ENCODE measurements around the gene ARHGAP29. TPM values are rescaled to one million over a fixed set of nuclear protein-coding genes. Genes with fewer than 3 reads are reported as not detected.

ARHGAP29 gene
- total and polyA plus RNA-seq, 12 donors = 5.3 to 16.7 (median 10.4) TPM

GRCh38 chr1:94236013-94236491 is 1.3 kb downstream of the ARHGAP29 start:
- Histone ChIP-seq H3K9me3 (replicated peaks in 1 of 3) (no peaks in the 10 kb centered on the region), H3K27me3 (peaks cover 22% of the 10 kb centered on the region), H3K27ac (peak overlapping the region in 3 of 5 donors; percentile 31 to 74 (median 69)), H3K36me3 (replicated peaks in 1 of 2) (no peaks in the 10 kb centered on the region), H3K4me3 (peak overlapping the region in 1 of 4 donors; percentile 68), H3K4me1 (replicated peaks in 1 of 2) (peaks cover 0 to 6% of the 10 kb centered on the region in 2 donors)
- intact Hi-C loops (cut with DNase I) = no loop called here
- DNase-seq = no peak
- TF ChIP-seq POLR2A (IDR thresholded peaks at IDR 0.05) (no peak), CTCF (IDR thresholded peaks at IDR 0.05) (no peak)
- WGBS, 4 donors = 10 to 19% (median 11%) methylated on average over 6 of the region's 6 CpGs

GRCh38 chr1:94235189-94236012 is 2.0 kb downstream of the ARHGAP29 start:
- peaks cover 22% of the 10 kb centered on the region for H3K27me3 ChIP-seq
- H3K4me1 ChIP-seq (replicated peaks in 1 of 2) = peaks cover 0 to 6% of the 10 kb centered on the region in 2 donors
- peak overlapping the region in 2 of 5 donors; percentile 31 to 74 for H3K27ac ChIP-seq
- no peaks in the 10 kb centered on the region for H3K9me3 ChIP-seq (replicated peaks in 1 of 3)
- WGBS, 4 donors = 45 to 52% (median 50%) methylated on average over 9 of the region's 9 CpGs
- intact Hi-C loops (cut with DNase I) = no loop called here
- H3K36me3 ChIP-seq (replicated peaks in 1 of 2) = no peaks in the 10 kb centered on the region
- peak overlapping the region in 1 of 4 donors; percentile 68 for H3K4me3 ChIP-seq
- no peak for DNase-seq
- no peak for TF ChIP-seq POLR2A (IDR thresholded peaks at IDR 0.05)
- TF ChIP-seq CTCF (IDR thresholded peaks at IDR 0.05) = no peak

GRCh38 chr1:94234615-94235014 is 2.8 kb downstream of the ARHGAP29 start:
- no peaks in the 10 kb centered on the region for H3K9me3 ChIP-seq (replicated peaks in 1 of 3)
- H3K4me1 ChIP-seq (replicated peaks in 1 of 2) = peaks cover 0 to 6% of the 10 kb centered on the region in 2 donors
- intact Hi-C loops (cut with DNase I) = no loop called here
- DNase-seq = no peak
- no peaks in the 10 kb centered on the region for H3K36me3 ChIP-seq (replicated peaks in 1 of 2)
- WGBS, 4 donors = 70 to 78% (median 77%) methylated on average over 1 of the region's 1 CpG
- H3K27me3 ChIP-seq = peaks cover 22% of the 10 kb centered on the region
- TF ChIP-seq POLR2A (IDR thresholded peaks at IDR 0.05) (no peak), CTCF (IDR thresholded peaks at IDR 0.05) (no peak)
- no peak overlapping the region for H3K27ac ChIP-seq
- no peak overlapping the region for H3K4me3 ChIP-seq

GRCh38 chr1:94231746-94232145 is 5.6 kb downstream of the ARHGAP29 start:
- H3K27me3 ChIP-seq = peaks cover 6% of the 10 kb centered on the region
- H3K4me1 ChIP-seq (replicated peaks in 1 of 2) = peaks cover 0 to under 1% of the 10 kb centered on the region in 2 donors
- H3K9me3 ChIP-seq (replicated peaks in 1 of 3) = no peaks in the 10 kb centered on the region
- intact Hi-C loops (cut with DNase I) = no loop called here
- no peak for DNase-seq
- H3K4me3 ChIP-seq = no peak overlapping the region
- H3K36me3 ChIP-seq (replicated peaks in 1 of 2) = no peaks in the 10 kb centered on the region
- no peak for TF ChIP-seq CTCF (IDR thresholded peaks at IDR 0.05)
- TF ChIP-seq POLR2A (IDR thresholded peaks at IDR 0.05) = no peak
- WGBS, 4 donors = 61 to 78% (median 74%) methylated on average over 1 of the region's 1 CpG
- H3K27ac ChIP-seq = no peak overlapping the region

Data from adrenal gland (tissue), 12 donors.